Neural progenitor cell (in vitro differentiated cells): ENCODE measurements around the gene FGFRL1.

Experiments used
- EZH2 ChIP-seq: fragments of 200-600 bp; sonication (generic); IDR thresholded peaks from 2 replicates; pipeline ENCODE4 v1.6.1; 2017; ENCODE audit warnings: antibody characterized with exemption, mild to moderate bottlenecking, moderate library complexity
- EZH2phosphoT487 ChIP-seq: fragments of 200-600 bp; sonication (generic); IDR thresholded peaks from 2 replicates; pipeline ENCODE4 v1.6.1; 2017; ENCODE audit warnings: antibody characterized with exemption
- TF ChIP-seq, protein P1 (sequence below): fragments of 200-600 bp; sonication (generic); IDR thresholded peaks from 2 replicates; pipeline ENCODE4 v1.5.1; 2017; ENCODE audit warnings: antibody characterized with exemption, mild to moderate bottlenecking

DNA sequence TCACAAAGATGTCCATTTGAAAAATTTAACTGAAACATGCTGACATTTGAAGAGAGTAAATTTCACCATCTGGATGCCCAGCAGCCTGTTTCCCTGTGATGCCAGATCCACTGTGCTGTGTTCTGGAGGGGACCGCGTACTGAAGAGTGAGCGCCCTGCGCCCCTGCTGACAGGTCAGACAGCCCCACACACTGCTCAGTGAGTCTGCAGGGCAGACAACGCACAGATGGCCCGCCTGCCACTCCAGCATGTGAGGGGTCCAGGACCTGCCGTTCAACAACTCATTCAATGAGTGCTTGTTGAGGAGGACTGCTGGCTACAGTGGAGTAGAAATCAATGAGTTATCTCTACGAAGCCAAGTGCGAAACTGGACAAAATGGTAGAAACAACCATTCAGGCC, 49.2 kb downstream of the FGFRL1 start:
- TF ChIP-seq, protein P1, sequence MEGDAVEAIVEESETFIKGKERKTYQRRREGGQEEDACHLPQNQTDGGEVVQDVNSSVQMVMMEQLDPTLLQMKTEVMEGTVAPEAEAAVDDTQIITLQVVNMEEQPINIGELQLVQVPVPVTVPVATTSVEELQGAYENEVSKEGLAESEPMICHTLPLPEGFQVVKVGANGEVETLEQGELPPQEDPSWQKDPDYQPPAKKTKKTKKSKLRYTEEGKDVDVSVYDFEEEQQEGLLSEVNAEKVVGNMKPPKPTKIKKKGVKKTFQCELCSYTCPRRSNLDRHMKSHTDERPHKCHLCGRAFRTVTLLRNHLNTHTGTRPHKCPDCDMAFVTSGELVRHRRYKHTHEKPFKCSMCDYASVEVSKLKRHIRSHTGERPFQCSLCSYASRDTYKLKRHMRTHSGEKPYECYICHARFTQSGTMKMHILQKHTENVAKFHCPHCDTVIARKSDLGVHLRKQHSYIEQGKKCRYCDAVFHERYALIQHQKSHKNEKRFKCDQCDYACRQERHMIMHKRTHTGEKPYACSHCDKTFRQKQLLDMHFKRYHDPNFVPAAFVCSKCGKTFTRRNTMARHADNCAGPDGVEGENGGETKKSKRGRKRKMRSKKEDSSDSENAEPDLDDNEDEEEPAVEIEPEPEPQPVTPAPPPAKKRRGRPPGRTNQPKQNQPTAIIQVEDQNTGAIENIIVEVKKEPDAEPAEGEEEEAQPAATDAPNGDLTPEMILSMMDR, result no peak
- TF ChIP-seq EZH2, result no peak
- no peak for TF ChIP-seq EZH2phosphoT487
